Measurements from ENCODE around the gene PNISR.
A peak's percentile ranks its signal among the peaks of the same experiment; 100 is the strongest.
"Not testable (repeated sequence)": the region's sequence is repeated elsewhere in the genome, so short reads cannot be mapped to it uniquely, and the experiment has no call there.

Gene PNISR

GRCh38 chr6:99424761-99425646 lies at the start of gene PNISR:
Gene PNISR, minus strand, starts transcription at chr6:99425308. Its CDS starts 10,649 bp downstream, at chr6:99414659.
- peak; percentile 92 for DNase-seq (ENCODE audit: low spot score)

GRCh38 chr6:99473730-99474129 lies 48.6 kb upstream of the PNISR start:
- no peak for DNase-seq (ENCODE audit: low spot score)

- DNase-seq (ENCODE audit: low spot score), result no peak
Observed at GRCh38 chr6:99471638-99472037, 46.5 kb upstream of the PNISR start.

- DNase-seq (ENCODE audit: low spot score), result peak; percentile 18
Observed at GRCh38 chr6:99467509-99468106, 42.5 kb upstream of the PNISR start.

GRCh38 chr6:99459133-99459532 lies 34.0 kb upstream of the PNISR start:
- DNase-seq (ENCODE audit: low spot score), result not testable (repeated sequence)

GRCh38 chr6:99458319-99458718 lies 33.2 kb upstream of the PNISR start:
- DNase-seq (ENCODE audit: low spot score), result peak; percentile 12

GRCh38 chr6:99446076-99446475 lies 21.0 kb upstream of the PNISR start:
- no peak for DNase-seq (ENCODE audit: low spot score)

GRCh38 chr6:99434702-99435530 lies 9.8 kb upstream of the PNISR start:
- DNase-seq (ENCODE audit: low spot score), result peak; percentile 33

- no peak for DNase-seq (ENCODE audit: low spot score)
Observed at GRCh38 chr6:99432877-99433276, 7.8 kb upstream of the PNISR start.

- no peak for DNase-seq (ENCODE audit: low spot score)
Observed at GRCh38 chr6:99431901-99432300, 6.8 kb upstream of the PNISR start.

- DNase-seq (ENCODE audit: low spot score), result no peak
Observed at GRCh38 chr6:99427988-99428387, 2.9 kb upstream of the PNISR start.

- DNase-seq (ENCODE audit: low spot score), result no peak
Observed at GRCh38 chr6:99426451-99426757, 1.3 kb upstream of the PNISR start.

GRCh38 chr6:99425647-99426450 lies 741 bp upstream of the PNISR start:
- DNase-seq (ENCODE audit: low spot score), result peak; percentile 41

- no peak for DNase-seq (ENCODE audit: low spot score)
Observed at GRCh38 chr6:99424022-99424421, 1.1 kb downstream of the PNISR start.

GRCh38 chr6:99422912-99423311 lies 2.2 kb downstream of the PNISR start:
- no peak for DNase-seq (ENCODE audit: low spot score)

GRCh38 chr6:99416892-99417767 lies 8.0 kb downstream of the PNISR start:
- no peak for DNase-seq (ENCODE audit: low spot score)

GRCh38 chr6:99416226-99416625 lies 8.9 kb downstream of the PNISR start:
- DNase-seq (ENCODE audit: low spot score), result no peak

GRCh38 chr6:99415446-99415845 lies 9.7 kb downstream of the PNISR start:
- no peak for DNase-seq (ENCODE audit: low spot score)

- no peak for DNase-seq (ENCODE audit: low spot score)
Observed at GRCh38 chr6:99412065-99412464, 13.0 kb downstream of the PNISR start.

GRCh38 chr6:99409672-99410071 lies 15.4 kb downstream of the PNISR start:
- no peak for DNase-seq (ENCODE audit: low spot score)

- DNase-seq (ENCODE audit: low spot score), result no peak
Observed at GRCh38 chr6:99407076-99407475, 18.0 kb downstream of the PNISR start.
